ENCODE results near the gene ANO4.
A peak's percentile ranks its signal among the peaks of the same experiment; 100 is the strongest.
"Not testable (repeated sequence)": the region's sequence is repeated elsewhere in the genome, so short reads cannot be mapped to it uniquely, and the experiment has no call there.

Gene ANO4

DNA sequence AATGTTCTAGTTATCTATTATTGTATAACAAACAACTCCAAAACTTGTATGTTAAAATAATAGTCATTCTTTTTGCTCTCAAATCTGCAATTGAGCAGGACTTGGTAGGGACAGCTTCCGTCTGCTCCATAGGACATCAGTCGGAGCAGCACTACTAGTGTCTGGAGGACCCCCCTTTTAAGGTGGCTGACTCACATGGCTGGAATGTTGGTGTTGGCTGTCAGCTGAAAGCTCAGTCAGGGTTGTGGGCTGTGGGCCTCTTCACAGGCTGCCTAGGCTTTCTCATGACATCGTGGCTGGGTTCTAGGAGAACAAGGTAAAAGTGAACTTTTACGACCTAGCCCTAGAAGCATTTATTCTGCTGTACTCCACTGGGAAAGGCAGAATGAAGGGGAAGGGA lies 160.6 kb downstream of the ANO4 start:
- DNase-seq, result peak; percentile 47

DNA sequence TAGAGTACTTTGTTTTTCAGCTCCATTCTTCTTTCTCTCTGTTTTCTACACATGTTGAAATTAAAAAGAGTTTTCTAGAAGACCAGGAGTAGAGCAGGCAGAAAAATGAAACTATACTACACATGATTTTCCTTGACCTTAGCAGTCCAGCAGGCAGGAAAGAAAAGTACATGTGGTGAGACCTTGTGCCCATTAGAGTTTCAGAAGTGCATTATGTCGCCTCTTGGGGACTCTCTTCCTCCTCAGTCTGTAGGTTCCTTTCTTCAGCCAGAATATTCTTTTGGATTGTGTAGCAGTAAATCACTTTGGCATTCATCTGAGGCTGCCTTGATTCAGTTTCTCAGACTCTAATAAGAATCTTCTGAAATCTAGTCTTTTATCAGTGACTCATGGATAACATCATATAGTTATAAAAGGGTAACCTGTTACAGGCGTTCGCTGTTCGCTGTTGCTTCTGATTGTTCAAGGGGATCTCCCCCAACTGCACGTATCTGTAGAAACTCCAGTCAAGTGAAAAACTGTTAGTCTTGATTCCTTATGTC lies 161.8 kb downstream of the ANO4 start:
- no peak for DNase-seq

DNA sequence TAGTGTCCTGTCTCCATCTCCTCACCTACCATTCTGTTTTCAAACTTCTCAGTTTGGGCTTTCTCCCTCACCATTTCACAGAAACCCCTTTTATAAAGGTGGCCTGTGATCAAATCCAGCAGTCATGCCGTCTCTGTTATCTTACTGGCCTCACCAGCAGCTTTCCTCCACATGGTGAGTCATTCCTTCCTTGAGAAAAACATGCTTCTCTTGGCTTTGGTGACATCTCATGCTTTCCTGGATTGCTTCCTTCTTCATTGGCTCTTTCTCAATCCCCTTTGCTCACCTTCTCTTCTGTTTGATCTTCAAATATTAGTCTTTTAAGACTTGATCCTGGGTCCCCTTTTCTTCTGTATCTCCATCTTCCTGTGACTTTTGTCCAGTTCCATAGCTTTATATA lies 164.9 kb downstream of the ANO4 start:
- DNase-seq, result peak; percentile 8

DNA sequence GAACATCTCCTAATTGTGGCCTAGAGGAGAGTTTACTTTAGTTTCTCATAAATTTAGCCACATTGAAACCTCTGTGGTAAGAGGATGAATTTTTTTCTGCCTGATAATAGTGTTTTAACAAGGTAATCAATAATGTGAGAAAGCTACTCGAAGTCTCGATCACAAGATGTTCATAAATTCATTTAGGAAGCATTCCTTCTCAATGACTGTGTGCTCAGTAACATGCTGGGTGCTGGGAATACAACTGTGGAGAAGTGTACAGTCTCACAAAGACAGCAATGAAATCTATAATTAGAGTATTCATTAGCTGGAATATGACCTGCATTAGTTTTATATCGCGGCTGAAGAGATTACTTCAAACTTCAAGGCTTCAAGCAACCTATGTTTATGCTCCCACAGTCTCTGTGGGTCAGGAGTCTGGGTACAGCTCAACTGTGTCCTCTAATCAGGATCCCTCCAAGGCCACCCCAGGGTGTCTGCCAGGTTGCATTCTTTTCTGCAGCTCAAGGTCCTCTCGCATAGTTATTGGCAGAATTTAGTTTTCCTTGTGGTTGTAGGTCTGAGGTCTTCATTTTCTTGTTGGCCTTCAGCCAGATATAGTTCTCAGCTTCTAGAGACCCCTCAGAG lies 167.6 kb downstream of the ANO4 start:
- no peak for DNase-seq

DNA sequence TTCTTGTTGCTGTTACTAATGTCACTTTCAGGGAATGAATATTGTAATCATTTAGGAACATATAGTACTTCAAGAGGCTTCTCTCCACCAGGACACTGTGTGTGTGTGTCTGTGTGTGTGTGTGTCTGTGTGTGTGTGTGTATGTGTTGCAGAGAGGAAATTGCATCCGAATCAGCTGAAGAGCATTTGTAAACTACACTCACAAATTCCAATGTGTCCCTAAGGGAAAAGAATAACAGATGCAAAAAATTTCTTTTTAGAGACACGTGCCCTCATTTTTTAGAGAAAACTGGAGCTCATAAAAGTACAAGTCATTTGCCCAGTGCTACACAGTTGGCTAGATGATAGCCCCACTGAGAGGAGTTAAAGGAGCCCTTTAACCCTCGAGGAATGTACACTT lies 168.8 kb downstream of the ANO4 start:
- DNase-seq, result peak; percentile 12

DNA sequence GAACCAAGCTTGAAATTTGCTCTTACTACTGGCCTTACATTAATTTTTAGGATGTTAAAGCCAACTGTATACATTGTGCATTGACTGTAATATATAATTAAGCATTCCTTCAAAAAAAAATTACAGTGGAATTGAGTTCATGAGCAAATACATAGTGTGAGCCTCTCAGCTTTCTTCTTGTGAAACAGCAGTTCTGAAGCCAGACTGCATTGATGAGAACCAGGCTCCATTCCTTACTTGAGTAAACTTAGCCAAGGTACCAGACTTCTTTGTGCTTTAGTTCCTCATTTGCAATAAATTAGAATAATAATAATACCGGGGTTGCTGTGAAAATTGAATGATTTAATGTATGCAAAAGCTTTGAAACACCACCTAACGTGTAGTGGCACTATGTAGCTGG lies 169.5 kb downstream of the ANO4 start:
- DNase-seq, result no peak

DNA sequence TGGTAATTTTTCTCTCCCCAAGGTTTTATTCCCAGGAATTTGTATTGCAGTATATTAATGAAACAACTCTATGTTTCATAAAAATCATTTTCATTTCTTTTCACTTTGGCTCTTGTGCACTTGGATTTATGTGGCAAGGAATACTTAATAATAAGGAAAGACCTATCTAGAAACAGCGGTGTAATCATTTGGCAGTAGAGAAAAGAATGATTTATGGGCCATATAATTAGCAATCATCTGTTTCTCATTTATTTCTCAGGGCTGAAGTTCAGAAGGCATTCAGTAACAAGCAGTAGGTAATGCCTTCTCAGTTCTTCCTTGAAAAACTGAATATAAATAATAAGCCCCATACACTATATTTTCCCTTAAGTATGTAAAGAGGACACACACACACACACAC lies 172.6 kb downstream of the ANO4 start:
- no peak for DNase-seq

DNA sequence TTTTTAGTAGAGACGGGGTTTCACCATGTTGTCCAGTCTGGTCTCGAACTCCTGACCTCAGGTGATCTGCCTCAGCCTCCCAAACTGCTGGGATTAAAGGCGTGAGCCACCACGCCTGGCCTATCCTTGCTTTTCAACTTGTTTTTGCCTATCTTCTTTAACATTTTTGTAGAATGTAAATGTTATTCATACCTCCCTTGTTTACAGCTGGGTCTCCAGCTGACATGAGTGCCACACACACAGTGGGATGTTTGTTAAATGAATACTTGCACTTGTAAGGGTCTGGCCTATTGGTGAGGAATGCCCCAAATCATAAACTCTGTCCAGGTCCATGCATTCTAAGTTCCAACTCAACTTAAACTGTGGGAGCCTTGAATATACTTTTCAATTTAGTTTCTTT lies 176.3 kb downstream of the ANO4 start:
- DNase-seq, result no peak

DNA sequence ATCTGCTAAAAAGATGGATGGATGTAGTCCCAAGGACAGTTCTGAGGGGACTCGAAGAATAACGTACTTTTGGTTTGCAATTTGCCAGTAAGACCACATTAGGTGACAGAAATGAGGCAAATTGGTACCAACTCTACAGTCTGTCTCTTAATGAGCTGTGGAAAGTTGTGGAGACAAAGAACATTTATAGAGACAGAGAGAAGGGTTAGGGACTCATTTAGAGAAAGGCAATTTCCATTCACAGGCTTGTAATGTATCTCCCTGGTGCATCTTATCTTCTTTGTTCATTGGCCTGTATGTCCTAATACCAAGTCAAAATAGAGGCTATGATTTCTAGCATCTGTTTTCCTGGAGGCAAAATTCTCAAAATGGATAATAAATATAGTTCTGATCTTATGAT lies 177.5 kb downstream of the ANO4 start:
- DNase-seq, result no peak

DNA sequence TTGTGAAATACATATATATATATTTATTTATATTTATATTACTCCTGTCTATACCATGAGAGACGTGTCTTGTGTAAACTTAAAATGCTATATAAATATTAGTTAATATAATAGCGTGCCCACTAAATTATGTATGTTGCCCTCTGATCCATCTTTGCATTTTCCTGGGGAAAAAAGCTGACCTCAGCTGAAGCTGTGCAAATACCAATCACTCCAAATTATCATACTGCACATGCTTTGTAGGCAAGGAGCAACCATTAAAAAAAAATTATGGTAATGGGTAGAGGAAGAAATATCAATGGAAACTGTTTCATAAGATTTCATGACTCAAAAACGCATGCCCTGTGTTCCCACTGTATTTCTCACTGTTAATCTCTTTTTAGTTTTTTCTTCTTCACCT lies 179.8 kb downstream of the ANO4 start:
- no peak for DNase-seq

DNA sequence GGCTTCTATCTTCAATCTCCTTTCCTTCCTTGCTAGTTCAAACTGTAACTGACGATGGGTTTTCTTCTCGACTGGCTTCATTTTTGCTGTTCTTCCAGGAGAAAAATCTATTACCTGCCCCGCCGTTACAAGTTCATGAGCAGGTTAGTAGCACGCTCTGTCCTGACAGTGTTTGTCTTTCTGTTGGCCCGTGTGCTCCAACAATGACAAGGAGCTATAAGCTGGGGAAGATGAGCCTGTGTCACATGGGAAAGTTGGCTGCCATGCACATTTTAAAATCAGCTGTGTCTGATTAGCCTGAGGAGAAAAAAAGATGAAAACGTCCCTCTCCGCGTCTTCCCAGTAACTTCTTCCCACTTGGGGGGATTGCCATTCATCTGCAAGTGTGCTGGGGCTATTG lies 180.2 kb downstream of the ANO4 start:
- no peak for DNase-seq

DNA sequence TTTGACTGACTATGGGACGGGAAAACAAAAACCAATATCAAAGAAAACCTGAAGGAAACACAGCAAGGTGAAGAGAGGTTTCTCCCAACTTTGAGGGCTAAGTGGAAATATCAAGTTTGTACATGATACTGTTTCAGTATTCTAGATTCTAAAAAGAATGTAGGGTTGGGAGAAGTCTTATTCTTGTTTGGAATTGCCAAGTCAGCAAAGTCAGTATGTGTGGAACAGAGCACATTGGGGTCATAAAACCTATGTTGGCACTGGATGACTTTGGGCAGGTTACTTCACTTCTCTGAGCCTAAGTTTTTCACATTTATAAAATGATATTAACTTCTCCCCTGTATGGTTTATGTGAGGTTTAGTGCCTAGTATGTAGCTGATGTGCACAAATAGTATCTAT lies 182.2 kb downstream of the ANO4 start:
- no peak for DNase-seq

DNA sequence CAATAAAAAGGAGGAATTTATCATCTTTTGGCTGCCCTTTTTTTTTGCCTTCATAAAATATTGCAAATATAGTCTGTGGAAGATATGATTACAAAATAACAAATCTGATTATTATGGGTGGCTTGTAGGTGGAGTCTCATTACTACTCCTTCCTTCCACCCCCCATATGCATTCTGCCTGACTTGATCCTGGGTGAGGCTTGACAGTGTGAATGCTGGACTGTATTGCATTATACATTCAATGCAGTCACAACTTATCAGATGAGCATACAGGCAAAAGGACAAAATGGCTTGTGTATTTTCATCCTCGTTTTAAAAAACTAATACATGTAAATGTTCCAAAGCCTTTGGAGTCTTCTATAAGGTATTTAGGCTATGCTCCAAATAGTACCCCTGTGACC lies 186.3 kb downstream of the ANO4 start:
- no peak for DNase-seq

DNA sequence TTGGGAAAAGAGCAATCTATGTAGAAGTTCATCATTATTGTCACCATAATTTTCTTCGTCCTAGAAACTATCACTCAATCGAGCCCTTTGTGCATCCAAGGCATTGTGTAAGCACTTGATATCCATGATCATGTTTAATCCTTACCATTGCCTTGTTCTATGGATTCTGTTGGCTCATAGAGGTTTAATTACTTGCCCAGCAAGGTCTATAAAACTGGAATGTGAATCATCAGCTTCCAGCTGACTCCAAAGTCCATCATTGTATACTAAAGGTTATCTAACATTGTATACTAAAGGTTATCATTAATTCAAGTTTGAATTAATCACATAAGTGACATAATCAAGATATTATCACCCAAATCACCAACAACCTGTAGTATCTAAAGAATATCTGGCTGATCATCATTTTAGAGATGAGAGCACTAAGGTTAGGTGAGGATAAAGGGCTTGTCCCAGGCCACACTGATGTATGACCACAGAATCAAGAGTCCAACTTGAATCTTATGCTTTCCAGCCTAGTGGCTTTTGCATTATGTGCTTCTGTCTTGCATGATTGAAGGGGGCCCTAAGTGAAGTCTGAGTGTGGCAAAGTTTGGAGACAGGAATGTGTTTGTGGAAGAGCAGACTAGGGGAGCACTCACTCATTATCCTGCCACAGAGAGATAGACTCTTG lies 188.1 kb downstream of the ANO4 start:
- no peak for DNase-seq

DNA sequence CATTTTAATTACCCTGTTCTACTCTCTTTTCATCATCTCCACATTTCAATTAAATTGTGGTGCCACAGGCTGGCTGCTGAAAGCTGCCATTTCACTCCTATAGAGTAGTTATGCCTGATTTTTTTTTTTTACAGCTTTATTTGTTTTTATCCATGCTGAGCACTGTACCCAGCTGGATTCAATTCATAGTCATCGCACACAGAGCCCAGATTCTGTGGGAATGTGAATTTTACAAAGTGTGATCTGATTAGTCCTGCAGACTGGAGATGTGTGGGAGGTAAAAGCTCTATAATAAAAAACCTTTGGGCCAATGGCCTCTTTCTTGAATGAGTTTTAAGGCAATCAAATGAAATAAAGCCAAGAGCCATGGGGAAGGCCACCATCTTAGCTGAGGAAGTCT lies 190.2 kb downstream of the ANO4 start:
- DNase-seq, result no peak

DNA sequence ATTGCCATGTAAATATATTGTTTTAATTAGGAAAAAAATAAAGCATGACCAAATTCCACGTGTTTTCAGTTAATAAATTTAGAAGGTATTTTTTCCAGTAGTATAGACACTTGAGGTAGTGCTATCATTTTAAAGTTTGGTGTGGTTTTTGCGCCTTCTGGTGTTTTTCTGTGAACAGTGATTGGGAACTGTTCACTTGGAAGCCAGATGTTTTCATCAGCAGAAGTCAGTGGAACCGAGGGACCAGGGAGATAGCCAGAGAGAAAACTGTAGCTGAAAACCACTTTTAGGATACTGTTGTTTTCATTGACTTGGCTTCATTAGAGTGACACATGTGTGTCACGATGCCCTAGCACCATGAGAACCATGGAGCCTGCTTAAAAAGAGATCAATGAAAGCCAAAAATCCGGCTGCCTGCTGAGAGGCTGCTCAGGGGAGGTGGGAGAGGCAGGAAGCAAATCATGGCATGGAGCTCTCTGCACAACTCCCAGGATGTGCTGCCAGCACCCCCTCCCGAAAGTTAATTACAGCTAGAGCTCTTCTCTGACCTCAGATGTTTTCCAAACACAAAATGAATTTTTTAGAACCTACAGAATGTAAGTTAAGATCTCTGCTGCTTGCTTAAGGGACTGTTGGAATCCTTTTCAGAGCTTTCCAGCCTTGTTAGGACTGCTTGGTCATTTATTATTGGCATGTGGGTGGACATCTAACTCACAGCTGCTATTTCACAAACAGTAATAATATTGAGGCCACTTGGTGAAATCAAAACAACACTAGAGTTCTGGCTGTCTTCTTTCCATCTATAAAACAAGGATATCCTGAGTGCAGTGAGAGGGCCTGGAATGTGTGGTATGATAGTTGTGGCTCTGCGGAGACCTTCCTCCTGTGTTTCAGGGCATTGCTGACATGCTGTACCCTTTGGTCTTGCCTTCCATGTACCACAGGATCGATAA lies 192.3 kb downstream of the ANO4 start:
- no peak for DNase-seq

DNA sequence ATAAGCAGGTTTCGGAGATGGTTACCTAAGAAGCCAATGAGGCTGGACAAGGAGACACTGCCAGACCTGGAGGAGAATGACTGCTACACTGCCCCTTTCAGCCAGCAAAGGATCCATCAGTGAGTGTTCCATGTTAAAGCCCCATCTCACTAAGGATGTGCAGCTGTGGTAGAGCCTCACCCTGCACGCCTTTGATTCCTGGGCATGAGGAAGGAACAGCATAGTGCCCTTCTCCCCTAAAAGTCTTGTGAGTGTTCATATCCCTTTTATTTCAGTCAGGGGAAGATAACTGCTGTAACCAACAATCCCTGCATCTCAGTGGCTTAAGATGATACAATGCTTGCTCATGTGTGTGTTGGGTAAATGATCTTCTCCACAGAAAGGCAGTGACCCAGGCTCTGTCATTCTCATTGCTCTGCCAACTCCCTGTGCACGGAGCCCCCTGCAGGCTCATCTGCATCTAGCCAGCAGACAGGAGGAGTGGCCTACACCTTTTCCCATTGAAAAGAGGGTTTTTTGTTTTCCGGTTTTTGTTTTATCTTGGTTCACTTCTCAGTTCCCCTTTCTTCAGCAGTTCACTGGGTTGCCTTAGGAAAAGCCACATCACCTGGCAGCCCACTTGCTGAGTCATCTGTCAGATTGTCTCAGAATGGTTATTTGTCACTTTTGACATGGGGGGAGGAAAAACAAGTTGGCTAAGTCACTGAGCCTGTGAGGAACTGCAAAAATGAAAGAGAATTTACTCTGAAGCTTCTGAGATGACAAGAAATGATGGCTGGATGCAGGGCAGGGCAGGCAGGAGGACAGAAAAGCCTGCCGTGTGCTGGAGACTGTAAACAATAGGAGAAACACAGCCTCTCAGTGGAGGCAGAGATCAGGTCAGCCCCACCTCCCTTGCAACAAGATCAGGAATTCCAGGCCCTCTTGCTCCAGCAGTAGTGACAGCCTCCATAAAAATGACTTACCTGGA lies 193.3 kb downstream of the ANO4 start:
- peak; percentile 13 for DNase-seq

DNA sequence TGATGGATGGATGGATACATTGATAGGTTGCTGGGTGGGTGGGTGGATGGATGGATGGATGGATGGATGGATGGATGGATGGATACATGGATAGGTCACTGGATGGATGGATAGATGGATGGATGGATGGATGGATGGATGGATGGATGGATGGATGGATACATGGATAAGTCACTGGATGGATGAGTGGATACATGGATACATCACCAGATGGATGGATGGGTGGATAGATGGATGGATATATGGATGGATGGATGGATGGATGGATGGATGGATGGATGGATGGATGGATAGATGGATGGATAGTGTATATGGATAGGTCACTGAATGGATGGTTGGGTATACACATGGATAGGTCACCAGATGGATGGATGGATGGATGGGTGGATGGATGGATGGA lies 194.9 kb downstream of the ANO4 start:
- DNase-seq, result not testable (repeated sequence)

DNA sequence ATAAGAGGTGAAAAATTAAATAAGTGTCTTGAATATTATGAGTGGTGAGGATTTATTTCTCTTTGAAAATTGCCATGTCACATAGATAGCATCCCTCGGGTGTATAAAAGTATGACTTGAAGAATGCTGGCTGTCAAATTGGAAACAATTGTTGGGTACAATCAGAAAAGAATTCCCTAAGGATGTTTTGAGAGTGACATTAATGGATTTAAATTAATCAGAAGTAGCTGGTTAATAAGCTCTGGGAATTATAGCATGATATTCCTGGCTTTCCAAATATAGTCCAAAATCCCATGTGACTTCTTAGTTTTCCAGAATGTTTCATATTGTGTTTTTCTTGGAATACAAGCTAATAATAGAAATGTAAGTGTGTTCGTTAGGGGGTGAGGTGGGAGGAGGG lies 196.5 kb downstream of the ANO4 start:
- DNase-seq, result no peak

DNA sequence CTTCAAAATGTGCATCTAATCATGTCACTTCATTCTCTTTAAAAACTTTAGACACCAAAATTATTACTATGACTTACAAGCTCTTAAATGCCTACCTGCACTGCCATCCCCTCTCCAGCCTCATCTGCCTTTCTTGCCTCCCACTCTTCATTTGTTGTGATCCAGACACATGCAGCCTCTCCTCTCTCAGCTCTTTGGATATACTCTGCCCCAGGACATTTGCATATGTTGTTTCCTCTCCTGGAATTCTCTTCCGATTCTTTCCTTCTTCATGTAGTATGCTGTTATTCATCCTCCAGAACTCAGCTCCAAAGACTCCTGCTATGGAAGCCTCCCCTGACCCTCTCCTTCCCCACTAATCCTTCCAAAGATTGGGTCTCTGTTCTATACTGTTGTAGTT lies 197.6 kb downstream of the ANO4 start:
- DNase-seq, result no peak

DNA sequence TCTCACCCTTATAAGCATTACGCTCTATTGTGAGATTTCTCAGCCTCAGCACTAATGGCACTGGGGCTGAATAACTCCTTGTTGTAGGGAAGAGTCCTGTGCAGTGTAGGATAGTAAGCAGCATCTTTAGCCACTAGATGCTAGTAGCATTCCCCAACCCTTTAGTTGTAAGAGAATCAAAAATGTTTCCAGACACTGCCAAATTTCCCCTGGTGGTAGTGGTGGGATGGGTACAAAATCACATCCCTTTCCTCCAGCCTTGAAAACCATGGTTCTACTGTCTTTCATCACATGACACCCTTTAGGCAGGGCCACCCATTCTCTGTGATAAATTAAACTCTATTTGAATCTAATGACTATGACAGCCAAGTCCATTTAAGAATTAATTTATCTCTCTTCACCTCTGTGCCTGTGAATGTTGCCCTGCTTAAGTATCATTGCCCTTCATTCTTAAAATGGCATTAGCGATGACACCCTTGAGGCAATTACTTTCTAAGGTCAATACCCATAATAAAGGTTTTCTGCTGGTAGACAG lies 199.4 kb downstream of the ANO4 start:
- DNase-seq, result no peak

DNA sequence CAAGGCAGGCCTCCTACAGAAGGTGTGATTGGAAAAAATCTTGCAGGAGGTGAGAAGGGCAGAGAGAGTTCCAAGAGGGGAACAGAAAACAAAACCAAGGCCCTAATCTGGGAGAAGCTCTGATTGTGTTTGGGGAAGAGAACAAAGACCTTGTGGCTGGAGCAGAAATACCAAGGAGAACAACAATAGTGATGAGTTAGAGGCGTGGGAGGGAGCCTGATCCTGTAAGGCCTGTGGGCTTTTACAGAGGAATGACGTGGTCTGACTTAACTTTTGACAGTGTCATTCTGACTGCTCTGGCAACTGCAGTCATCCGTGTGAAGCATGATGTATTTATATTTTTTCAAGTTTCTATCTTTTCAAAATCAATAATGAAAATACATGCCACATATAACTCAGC lies 200.6 kb downstream of the ANO4 start:
- no peak for DNase-seq
